Activated CD4-positive, CD25-positive, alpha-beta regulatory T cell (primary cell): ENCODE measurements around the gene NDUFA11.

Experiments
- DNase-seq, 4 experiments: peaks; one replicate each; lab custom pipeline; 2025; lab: John Stamatoyannopoulos, UW

Gene NDUFA11

DNA sequence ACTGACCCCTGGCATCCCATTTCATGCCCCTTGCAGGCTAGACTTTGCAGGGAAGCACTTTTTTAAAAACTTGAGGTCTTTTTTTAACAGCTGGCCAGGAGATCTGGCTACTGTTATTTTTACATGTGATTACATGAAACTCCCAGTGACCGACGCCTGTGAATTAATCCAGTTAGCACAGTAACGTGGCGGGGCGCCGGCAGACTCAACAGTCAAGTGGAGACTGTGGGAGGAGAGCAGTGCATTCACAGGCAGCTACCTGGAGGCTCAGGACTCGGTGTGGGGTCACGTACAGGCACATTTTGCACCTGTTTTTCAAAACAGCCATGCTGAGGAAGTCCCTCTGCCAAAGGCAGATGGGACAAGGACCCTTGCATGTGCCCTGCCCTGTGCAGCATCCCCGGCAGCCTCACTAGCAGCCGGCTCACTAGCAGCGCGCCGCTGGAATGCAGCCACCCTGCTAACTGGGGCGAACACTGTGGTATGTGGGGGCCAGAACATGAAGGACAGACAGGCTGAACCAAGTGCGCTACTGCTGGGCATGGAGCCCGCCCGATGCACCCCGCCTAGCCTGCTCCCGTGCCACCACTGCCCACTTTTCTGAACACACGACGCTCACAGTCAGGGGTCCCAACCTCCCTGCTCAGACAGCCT, 29.1 kb upstream of the NDUFA11 start:
- no peak for DNase-seq

- DNase-seq: no peak
Observed at GRCh38 chr19:5932146-5932545, 28.6 kb upstream of the NDUFA11 start.

- DNase-seq: no peak
Observed at GRCh38 chr19:5931251-5931650, 27.7 kb upstream of the NDUFA11 start.

DNA sequence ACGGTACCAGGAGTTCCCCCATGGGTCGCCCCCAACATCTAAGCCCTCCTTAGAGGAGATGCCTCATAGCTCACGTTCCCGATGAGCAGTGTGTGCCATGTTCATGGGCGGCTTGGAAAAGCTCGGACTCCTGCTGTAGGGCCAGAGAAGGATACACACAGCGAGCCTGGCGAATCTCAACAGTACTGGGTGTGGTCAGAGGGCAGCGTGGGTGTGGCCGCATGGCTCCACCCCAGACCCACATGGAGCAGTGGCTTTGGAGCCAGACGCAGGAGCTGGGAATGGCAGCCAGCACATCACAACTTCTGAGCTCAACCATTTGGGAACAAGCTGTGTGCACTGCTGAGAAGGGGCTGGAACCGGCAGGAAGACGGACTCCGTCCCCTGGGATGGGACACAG, 26.0 kb upstream of the NDUFA11 start:
- no peak for DNase-seq

DNA sequence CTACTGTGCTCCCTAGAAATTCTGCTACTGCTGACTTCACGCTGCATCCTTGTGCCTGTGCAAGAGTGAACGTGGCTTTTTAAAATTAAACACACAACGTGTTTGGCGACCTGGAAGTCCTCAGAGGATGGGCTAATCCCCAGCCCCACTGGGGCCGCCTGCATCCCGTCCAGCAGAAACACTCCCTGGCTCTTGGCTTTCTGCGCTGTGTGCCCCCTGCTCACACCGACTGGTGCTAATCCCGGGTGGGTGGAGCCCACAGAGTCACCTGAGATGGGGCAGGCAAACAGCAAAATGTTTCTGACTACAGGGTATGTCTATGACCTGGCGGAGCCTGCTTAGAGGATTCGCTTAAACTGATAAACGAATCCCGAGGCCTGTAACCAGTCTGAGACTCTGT, 25.6 kb upstream of the NDUFA11 start:
- DNase-seq: no peak

- DNase-seq: no peak
Observed at GRCh38 chr19:5927441-5927821, 23.8 kb upstream of the NDUFA11 start.

GRCh38 chr19:5926641-5927440, 23.3 kb upstream of the NDUFA11 start:
- DNase-seq: no peak

- DNase-seq: no peak
Observed at GRCh38 chr19:5925830-5926427, 22.3 kb upstream of the NDUFA11 start.

DNA sequence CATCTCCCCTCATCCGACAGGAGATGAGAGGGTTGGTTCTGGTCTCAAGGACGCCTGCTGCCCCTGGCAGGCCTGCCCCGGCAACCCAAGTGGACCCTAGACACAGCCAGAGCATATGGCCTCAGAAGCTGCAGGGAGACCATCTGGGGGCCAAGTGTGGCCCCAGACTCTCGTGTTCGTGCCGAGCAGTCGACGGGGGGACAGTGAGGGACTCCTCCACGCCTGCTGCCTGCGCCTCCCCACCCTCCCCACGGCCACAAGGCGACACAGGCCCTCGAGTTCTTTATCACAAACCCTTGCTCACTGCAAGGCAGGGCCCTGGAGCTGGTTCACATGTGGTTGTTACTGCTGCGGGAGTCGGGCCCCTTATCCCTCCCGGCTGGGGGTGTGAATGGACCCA, 19.8 kb upstream of the NDUFA11 start:
- no peak for DNase-seq

DNA sequence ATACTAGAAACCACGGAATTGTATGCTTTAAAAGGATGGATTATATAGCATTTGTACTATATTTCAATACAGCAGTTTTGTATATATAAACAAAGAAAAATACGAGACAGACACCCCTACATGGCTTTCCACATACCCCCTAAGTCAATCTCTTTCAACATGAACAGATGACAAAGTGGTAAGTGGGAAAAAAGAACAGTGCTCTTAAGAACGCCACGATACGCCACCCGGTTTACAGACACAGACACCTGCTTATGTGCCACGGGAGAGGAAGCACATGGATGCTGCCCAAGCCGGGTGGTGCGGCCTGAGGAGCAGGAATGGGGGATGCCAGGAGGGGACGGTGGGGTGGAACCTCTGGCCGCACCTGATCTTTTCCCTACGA, 18.6 kb upstream of the NDUFA11 start:
- DNase-seq: no peak

GRCh38 chr19:5921516-5922160, 18.0 kb upstream of the NDUFA11 start:
- no peak for DNase-seq

DNA sequence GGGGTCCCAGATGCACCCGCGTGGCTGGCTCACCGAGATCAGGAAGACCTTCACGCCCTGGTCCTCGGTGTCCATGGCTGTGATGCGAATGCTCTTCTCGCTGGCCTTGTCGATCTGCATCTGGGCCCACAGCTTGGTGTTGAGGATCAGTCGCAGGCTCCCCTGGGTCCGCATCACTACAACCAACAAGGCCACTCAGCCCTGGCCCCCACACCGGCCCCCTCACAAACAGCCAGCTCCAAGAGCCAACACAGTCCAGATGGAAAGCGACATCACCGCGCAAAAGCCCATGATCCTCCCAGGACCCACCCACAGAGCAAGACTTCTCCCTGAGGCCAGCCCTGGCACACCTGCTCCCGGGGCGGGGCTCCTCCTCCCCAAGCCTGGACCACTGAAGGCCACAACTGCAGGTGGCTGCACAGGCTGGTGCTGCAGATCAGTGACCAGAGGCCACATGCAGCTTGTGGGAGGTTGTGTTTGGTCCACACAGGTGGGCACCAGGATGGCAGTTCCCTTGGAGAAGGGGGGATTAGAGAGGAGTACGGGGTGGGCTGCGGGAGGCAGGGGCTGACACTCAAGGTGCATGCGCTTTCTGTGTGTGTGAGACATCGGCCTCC, 15.0 kb upstream of the NDUFA11 start:
- no peak for DNase-seq

GRCh38 chr19:5917431-5918107, 14.0 kb upstream of the NDUFA11 start:
- DNase-seq: no peak

DNA sequence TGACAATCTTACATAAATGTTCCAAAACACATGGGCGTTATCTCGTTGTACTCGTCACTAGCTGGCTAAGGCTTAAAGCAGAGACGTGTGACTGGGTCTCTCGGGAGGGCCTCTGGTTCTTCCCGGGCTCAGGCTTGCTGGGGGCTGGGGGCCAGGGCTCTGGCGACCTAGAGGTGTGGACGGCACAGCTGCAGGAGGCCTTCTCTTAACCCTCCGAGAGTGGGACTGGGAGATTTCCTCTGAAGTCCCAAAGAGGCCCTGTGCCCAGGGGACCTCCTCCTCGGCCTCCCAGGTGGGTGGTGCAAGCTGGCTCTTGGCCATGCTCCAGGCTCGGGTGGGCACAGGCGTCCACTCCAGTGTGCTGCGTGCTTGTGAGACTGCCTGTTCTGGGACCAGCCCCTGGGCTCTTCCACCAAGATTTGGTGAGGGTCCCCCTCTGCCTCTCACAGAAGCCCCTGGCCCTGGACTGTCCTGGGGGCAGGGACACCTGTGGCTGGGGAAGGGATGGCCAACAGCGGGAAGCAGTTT, 12.7 kb upstream of the NDUFA11 start:
- DNase-seq: no peak

DNA sequence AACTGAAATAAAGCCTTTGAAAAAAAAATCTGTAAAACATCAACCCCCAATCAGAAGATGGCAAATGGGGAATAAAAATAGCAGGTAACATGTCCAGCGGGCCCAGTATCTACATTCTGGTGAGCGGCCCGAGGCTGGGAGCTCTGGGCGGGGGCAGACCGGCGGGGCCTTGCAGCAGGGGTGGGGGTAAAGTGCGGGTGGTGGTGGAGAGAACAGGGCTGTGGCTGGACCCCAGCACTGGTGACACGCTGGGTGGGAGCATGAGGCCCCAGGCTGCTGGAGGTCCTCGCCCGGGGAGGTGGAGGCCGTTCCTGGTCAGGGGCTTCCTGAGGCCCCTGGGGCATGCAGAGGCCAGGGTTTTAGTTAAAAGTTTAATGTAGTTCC, 12.2 kb upstream of the NDUFA11 start:
- DNase-seq: no peak

DNA sequence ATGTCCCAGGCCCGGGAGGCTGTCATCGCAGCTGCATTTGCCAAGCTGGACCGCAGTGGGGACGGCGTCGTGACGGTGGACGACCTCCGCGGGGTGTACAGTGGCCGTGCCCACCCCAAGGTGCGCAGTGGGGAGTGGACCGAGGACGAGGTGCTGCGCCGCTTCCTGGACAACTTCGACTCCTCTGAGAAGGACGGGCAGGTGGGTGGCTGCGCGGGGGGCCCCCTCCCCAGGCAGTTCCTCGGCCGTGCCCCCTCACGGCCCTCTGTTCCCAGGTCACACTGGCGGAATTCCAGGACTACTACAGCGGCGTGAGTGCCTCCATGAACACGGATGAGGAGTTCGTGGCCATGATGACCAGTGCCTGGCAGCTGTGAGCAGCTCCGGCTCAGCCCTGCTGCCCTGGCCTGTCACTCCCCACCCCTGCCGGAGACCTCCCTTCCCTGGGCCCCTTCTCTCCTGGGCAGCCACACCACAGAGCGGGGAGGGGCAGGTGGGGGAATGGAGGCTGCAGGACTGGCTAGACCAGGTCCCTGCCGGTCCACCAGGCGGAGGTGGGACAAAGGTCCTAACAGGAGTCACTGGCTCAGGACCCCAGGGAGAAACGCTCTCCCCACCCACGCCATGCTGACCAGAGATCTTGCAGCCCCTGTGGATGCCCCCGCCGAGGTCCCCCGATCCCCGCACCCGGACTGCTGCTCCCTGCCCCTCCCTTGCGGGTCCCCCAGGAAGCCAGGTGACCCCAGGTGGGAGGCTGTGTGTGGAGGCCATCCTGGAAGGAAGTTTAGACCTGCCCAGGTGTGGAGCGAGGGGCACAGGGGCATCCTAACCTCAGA, 11.6 kb upstream of the NDUFA11 start:
- DNase-seq: no peak

- DNase-seq: no peak
Observed at GRCh38 chr19:5914358-5914774, 10.8 kb upstream of the NDUFA11 start.

DNA sequence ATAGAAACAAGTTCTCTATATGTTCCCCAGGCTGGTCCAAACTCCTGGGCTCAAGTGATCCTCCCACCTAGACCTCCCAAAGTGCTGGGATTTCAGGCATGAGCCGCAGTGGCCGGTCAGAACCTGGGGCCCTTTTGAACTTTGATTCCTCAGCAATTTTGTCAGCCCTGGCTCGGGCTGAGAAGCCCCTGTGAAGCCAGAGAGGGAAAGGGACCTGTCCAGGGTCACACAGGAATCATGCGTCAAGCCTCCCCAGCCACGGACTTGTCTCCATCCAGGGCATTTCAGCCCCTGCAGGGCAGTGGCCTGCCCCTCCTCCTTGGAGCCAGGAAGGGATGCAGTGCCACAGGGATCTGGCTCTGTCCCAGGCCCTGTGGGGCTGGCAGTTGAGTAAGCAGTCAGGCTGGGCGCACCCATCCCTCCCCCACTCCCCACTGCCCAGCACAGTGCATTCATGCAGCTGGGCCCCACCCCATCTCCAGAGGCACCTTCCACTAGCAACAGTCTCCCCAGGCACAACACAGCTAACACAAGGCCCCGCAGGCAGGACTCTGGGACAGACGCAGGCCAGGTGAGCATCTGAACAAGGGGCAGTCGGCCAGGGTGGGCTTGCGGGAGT, 10.3 kb upstream of the NDUFA11 start, which contains the start of gene CAPS:
Gene CAPS (plus strand): TSS at position 516 of the 619 bp plus-strand sequence. CDS start 153 bp downstream, outside the sequence.
- DNase-seq: no peak

DNA sequence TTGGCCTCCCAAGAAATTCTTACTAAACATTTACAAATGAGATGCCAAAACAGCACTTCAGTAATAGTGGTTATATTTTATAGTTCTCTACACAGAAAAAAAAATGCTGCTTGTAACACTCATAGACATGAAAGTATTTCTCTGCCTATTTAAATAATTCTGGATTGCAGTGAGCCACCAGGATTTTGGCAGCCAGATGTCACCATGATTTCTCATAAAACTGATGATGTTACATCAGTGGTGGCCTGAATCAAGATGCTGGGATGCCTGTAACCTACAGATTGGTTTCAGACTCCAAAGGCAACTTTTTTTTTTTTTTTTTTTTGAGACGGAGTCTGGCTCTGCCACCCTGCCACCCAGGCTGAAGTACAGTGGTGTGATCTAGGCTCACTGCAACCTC, 7.8 kb upstream of the NDUFA11 start:
- no peak for DNase-seq

DNA sequence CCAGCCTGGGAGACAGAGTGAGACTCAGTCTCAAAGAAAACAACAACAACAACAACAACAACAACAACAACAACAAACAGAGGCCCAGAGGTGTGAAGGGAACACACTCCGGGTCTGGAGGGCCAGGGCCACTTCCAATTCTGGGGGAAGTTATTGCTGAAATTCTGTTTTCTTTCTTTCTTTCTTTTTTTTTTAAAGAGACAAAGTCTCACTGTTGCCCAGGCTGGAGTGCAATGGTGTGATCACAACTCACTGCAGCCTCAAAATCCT, 7.0 kb upstream of the NDUFA11 start:
- DNase-seq: no peak
